Activated CD4-positive, CD25-positive, alpha-beta regulatory T cell treated with anti-CD3 and anti-CD28 coated beads, Interleukin-2, amount 50 U/mL, for 72 hours (primary cell): ENCODE measurements around the gene GSTK1.

Experiments
- DNase-seq: peaks from one replicate; pipeline ENCODE4 v3.0.0; 2021

GSTK1 gene

GRCh38 chr7:143300959-143301935 lies 38.0 kb downstream of the GSTK1 start:
- no peak for DNase-seq

GRCh38 chr7:143303733-143304132 lies 40.5 kb downstream of the GSTK1 start:
- DNase-seq = no peak

- no peak for DNase-seq
Measured at GRCh38 chr7:143304938-143305337, 41.7 kb downstream of the GSTK1 start.

- peak; percentile 70 for DNase-seq
Measured at GRCh38 chr7:143305423-143306070, 42.3 kb downstream of the GSTK1 start.

- DNase-seq = no peak
Measured at GRCh38 chr7:143308632-143309031, 45.4 kb downstream of the GSTK1 start.

GRCh38 chr7:143314127-143314526 lies 50.9 kb downstream of the GSTK1 start:
- DNase-seq = no peak

- no peak for DNase-seq
Measured at GRCh38 chr7:143315776-143316175, 52.5 kb downstream of the GSTK1 start, which contains the start of gene CLCN1. CLCN1 (plus strand) TSS chr7:143316111; CDS start chr7:143316213, 102 bp downstream.

GRCh38 chr7:143316492-143316891 lies 53.3 kb downstream of the GSTK1 start:
- DNase-seq = no peak

- DNase-seq = no peak
Measured at GRCh38 chr7:143318661-143319060, 55.4 kb downstream of the GSTK1 start.
